Stimulated activated CD4-positive, alpha-beta T cell treated with anti-CD3 and anti-CD28 coated beads, Interleukin-12 subunit alpha, Interleukin-12 subunit beta, amount 100 ng/mL, for 4 hours (primary cell): ENCODE measurements around the gene CRTC3.
"Not testable (repeated sequence)": the region's sequence is repeated elsewhere in the genome, so short reads cannot be mapped to it uniquely, and the experiment has no call there.

ENCODE experiments used
- DNase-seq: peaks from one replicate; pipeline ENCODE4 v3.0.0-alpha.2; 2020

The CRTC3 gene

DNA sequence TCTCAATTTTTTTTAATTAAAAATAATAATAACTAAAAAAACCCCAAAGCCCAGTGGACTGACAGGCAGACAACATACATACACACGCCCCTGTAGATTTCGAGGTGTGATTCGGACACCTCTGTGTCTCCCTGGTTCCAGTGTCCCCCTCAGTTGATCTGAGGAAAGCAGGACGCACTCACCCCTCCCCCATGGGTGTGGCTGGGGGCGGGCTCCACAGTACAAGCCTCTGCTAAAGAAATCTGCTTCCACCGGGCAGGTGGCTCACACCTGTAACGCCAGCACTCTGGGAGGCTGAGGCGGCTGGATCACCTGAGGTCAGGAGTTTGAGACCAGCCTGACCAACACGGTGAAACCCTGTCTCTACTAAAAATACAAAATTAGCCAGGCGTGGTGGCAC, 153.6 kb downstream of the CRTC3 start:
- no peak for DNase-seq

DNA sequence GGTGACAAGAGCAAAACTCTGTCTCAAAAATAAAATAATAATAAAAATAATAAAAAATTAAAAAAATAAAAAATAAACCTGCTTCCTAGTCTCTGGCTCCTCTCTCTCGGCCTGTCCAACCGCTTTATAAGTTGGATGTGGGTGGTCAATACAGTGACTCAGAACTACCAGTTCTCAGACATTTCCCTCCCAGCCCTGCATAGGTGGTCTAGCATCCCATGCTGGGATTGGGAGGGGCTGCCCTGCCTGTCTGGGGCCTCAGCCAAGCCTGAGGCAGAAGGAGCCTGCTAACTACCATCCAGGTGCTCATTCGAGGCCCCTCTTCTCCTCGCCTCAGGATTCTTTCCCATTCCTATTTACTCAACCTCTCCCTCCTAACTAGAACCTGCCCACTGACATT, 154.2 kb downstream of the CRTC3 start:
- no peak for DNase-seq

DNA sequence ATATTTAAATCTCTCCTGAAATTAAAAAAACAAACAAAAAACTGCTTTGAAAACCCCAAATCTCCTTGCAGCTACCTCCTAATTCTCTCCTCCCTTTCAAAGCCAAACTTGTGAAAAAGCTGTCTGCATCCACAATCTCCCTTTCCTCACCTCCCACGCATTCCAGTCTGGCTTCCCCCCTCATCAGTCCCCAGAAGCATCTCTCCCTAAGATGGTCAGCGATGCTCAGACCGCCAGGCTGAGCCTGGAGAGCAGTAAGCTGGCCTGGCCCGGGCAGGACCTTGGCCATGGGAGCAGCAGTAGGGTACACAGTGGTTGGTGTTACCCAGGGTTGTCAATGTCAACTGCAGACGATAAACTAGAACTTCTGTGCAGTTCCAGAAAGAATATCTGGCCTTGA, 154.6 kb downstream of the CRTC3 start:
- no peak for DNase-seq

DNA sequence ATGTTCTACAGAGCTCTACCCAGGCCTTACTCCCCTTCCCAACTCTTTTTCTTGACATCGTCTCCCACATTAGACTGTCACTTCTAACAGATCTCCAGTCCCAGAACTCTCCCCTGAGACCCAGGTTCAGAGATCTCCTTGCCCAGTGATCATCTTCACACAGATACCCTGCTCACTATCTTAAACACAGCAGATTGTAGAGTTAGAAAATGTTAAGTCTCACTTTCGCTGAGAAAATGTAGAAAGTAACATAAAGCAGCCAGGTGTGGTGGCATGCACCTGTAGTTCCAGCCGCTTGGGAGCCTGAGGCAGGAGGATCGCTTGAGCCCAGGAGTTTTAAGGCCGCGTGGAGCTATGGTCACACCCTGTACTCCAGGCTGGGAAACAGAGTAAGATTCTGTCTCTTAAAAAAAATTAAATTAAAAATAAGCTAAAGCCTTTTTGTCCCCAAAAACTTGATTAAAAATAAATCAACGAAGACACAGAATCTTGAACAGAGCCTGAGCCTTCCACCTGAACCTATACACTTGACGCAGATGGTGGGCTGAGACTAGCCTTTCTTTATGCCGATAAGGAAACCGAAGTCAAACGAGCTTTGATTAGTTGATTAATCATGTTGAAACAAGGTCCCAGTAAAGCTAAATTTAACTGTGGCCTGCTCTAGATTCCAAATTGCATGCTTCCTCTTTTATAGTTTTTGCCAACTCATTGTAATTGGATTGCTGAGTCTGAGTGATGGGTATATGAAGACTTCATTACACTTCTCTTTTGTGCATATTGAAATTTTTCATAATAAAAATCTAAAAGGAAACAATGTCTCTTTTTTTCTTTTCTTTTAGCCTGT, 156.1 kb downstream of the CRTC3 start:
- DNase-seq = no peak

DNA sequence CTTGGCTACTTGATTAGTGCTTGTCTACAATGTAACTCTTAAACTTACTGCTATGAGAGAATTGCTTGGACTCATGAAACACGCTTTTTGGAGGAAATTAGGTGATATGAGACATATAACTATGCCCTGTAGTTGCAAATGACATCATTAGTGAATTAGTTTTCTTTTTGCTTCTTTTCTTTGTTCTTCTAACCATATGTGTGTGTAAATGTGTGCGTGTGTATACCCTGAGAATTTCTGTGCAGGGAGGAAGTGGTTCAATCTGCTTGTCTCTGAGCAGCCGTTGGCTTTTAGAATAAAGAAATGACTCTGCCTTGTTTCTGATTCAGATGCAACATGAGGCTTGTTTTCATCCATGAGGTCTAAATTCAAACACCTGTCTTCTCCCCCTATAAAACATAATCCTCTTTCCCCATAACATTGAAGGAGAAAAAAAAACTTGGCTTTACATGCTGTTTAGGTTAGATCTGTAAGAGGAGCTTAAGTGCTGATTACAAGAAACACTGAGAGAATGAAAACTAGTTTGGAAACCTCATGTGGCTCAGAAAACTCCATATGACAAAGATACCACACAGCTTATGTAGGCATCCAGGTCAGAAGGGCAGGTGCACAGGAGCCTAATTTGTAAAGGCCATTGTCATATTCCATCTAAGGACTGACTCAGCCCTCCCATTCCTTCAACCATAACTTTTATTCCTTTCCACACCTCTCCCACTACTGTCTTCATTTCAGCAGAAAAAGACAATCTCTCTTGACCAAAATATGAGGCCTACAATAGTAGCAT, 156.9 kb downstream of the CRTC3 start:
- no peak for DNase-seq

DNA sequence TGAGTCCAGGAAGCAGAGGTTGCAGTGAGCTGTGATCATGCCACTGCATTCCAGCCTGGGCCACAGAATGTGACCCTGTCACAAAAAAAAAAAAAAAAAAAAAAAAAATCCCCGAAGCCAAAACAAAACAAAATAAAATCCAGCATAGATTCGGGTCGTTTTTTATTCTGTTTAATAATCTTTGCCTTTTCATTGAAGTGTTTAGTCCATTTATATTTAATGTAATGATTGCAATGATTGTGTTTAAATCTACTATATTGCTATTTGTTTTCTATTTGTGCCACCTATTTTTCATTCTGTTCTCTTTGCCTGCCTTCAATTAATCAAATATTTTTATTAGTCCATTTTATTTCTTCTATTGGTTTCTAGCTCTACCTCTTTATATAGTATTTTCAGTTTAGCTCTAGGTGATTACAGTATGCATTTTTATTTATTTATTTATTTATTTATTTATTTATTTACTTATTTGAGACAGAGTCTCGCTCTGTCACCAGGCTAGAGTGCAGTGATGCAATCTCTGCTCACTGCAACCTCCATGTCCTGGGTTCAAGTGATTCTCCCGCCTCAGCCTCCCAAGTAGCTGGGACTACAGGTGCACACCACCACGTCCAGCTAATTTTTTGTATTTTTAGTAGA, 159.7 kb downstream of the CRTC3 start:
- DNase-seq = not testable (repeated sequence)

DNA sequence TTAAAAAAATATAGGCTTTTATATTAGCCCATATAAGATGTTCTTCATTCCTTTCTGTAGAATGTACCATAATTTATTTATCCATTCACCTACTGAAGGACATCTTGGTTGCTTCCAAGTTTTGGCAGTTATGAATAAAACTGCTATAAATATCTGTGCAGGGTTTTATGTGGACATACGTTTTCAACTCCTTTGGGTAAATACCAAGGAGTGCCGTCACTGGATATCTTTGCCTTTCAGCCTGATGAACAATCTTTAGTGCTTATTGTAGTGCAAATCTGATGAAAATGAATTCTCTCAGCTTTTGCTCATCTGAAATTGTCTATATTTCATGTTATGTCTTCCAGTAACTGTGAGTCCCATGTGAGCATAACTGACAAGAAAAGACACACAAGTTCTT, 160.9 kb downstream of the CRTC3 start:
- DNase-seq = no peak

DNA sequence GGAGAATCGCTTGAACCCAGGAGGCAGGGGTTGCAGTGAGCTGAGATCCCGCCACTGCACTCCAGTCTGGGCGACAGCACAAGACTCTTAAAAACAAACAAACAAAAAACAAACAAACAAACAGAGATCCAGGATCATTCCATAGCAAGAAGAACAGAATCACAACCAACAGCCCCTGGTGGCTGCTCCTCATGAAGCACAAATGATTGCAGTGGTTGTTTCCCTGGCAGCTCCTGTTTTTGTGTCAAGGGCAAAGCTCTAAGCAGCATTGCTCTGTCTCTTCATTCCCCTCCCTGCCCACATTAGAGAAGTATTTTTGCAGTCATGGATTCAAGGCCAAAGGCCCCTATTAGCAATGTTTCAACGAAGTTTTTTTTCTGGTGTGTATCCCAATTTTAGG, 161.6 kb downstream of the CRTC3 start:
- no peak for DNase-seq

DNA sequence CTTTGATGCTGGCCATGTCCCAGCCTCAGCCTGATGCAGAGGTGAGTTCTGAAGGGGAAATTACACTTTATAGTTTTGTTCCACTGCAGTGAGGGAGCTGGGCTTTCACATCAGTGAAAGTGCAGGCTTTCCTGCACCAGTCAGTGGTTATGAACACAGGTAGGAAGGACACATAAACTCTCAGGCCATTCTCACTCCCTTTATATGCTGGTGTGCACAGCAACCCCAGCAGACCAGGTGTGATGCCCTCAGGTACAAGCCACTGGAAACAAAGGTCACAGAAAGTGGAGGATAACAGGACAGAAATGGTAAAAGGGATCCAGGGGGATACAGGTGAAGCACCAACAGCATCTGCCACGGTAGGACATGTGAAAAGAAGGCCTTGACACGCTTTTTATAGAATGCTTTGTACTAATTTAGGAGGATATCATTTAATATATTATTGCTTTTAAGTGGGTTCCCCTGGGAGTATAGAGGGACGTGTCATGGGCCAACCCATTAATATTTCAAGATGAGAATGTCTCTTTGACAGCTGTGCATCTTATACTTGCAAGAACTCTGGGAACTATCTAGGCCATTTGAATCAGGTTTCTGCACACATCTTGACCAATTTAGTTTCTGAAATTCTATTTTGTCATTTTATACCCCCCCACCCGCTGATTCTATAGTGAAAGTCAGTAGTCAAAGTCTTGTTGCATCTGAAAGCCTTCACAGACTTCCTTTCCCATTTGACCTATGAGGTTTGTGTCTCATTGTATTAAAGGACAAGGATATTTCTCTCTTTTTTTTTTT, 162.5 kb downstream of the CRTC3 start:
- no peak for DNase-seq
